A549 (cell line): Measurements from ENCODE around the gene MYH9. TPM values are rescaled to one million over a fixed set of nuclear protein-coding genes. Genes with fewer than 3 reads are reported as not detected.

ENCODE experiments used
- ATAC-seq, 2 experiments: fragments of 200-7000 bp in 1 of 2; fragments of >200 bp in 1 of 2; cut with Nextera tagmentation in 1 of 2; cut with Tn5 transposase in 1 of 2; 3 replicates each; pipeline versions ENCODE4 v1.8.0 to v1.9.1; 2018 to 2020; ENCODE audit warnings: mild to moderate bottlenecking in 1 of 2, moderate library complexity in 1 of 2
- CTCF ChIA-PET: fragments of 300-600 bp; sonication (Branson Sonifier 250); formaldehyde crosslinking; extraction: SDS; loops from one replicate; lab custom pipeline; 2021; ENCODE audit warnings: antibody characterized with exemption, inconsistent platforms; lab: Yijun Ruan, JAX
- POLR2A ChIA-PET: fragments of 350-600 bp; formaldehyde crosslinking; extraction: SDS; loops from one replicate; lab custom pipeline; 2021; ENCODE audit warnings: antibody characterized with exemption, inconsistent platforms; lab: Yijun Ruan, JAX
- DNase-seq, 2 experiments: peaks; one replicate each; pipeline versions ENCODE4 v3.0.0 to v3.0.0-alpha.2; 2011 to 2016; ENCODE audit warnings: low read depth in 1 of 2, low spot score in 1 of 2
- FAIRE-seq: peaks from 2 replicates; lab custom pipeline; 2011; peaks lifted over from hg19 to GRCh38; lab: Jason Lieb, UNC
- H3K27ac ChIP-seq, 2 experiments: fragments of >200 bp; sonication (Bioruptor Twin); formaldehyde crosslinking; 3 replicates each; pipeline ENCODE4 v1.5.1; 2016 to 2017
- H3K4me1 ChIP-seq: fragments of >200 bp; sonication (Bioruptor Twin); formaldehyde crosslinking; 3 replicates; pipeline ENCODE4 v1.6.1; 2016
- H3K4me2 ChIP-seq: fragments of >200 bp; sonication (Bioruptor Twin); formaldehyde crosslinking; 3 replicates; pipeline ENCODE4 v1.6.1; 2016
- H3K4me3 ChIP-seq: fragments of >200 bp; sonication (Bioruptor Twin); formaldehyde crosslinking; 3 replicates; pipeline ENCODE4 v1.5.1; 2016
- H3K9me3 ChIP-seq: fragments of >200 bp; sonication (Bioruptor Twin); formaldehyde crosslinking; 3 replicates; pipeline ENCODE4 v1.6.1; 2016
- BHLHE40 ChIP-seq: IDR thresholded peaks from 2 replicates; pipeline ENCODE4 v1.6.1; 2012; ENCODE audit warnings: low read depth, low read length, inconsistent platforms
- CHD2 ChIP-seq: fragments of 150-350 bp; IDR thresholded peaks from 2 replicates; pipeline ENCODE4 v1.6.1; 2014; ENCODE audit warnings: low read length; ENCODE audit not compliant: partially characterized antibody
- EHF ChIP-seq: fragments of 250-450 bp; sonication (Bioruptor Pico); IDR thresholded peaks from 2 replicates; pipeline ENCODE4 v1.5.0; 2020; ENCODE audit warnings: mild to moderate bottlenecking
- ESRRA ChIP-seq: fragments of 150-350 bp; IDR thresholded peaks from 2 replicates; pipeline ENCODE4 v1.6.1; 2014; ENCODE audit warnings: mild to moderate bottlenecking, low read length, borderline replicate concordance
- HDAC2 ChIP-seq: fragments of 200-600 bp; sonication (generic); IDR thresholded peaks from 2 replicates; pipeline ENCODE4 v1.6.1; 2016
- HOXA7 ChIP-seq: fragments of 250-450 bp; sonication (Bioruptor Pico); IDR thresholded peaks from 2 replicates; pipeline ENCODE4 v1.5.0; 2020; ENCODE audit warnings: mild to moderate bottlenecking, moderate library complexity
- KDM1A ChIP-seq: fragments of 200-600 bp; sonication (generic); IDR thresholded peaks from 2 replicates; pipeline ENCODE4 v1.6.1; 2016; ENCODE audit warnings: low read depth, mild to moderate bottlenecking
- KDM5A ChIP-seq: fragments of 200-600 bp; sonication (generic); IDR thresholded peaks from 2 replicates; pipeline ENCODE4 v1.6.1; 2016; ENCODE audit warnings: antibody characterized with exemption, mild to moderate bottlenecking
- NR3C1 ChIP-seq: fragments of >200 bp; sonication (Bioruptor Twin); formaldehyde crosslinking; IDR thresholded peaks from 3 replicates; pipeline ENCODE4 v1.6.1; 2017
- SMC3 ChIP-seq: fragments of >200 bp; sonication (Bioruptor Twin); formaldehyde crosslinking; IDR thresholded peaks from 3 replicates; pipeline ENCODE4 v1.6.1; 2018; ENCODE audit warnings: inconsistent platforms
- ZC3H11A ChIP-seq: fragments of 450-650 bp; IDR thresholded peaks from 2 replicates; pipeline ENCODE4 v1.6.1; 2014; ENCODE audit warnings: antibody characterized with exemption, mild to moderate bottlenecking
- ZNF302 ChIP-seq: fragments of 250-450 bp; sonication (Bioruptor Pico); IDR thresholded peaks from 2 replicates; pipeline ENCODE4 v1.9.0; 2021; ENCODE audit warnings: inconsistent platforms, mild to moderate bottlenecking, moderate library complexity
- WGBS: methylation state at CpG from one replicate; pipeline ENCODE4 v1.1.6; 2017; ENCODE audit errors: missing lambda C conversion rate; 5-methylcytosine and 5-hydroxymethylcytosine counted together
- polyA plus RNA-seq, 4 experiments: library from polyadenylated mRNA; depleted of rRNA in 3 of 4; stranded (reverse); fragments of >200 nt; fragmentation: RNase III in 1 of 4; extraction: RNeasy Plus Mini Kit Qiagen cat#74134 plus additional on column Dnase treatment in 1 of 4; gene quantifications; 2 replicates in 3 of 4; 3 replicates in 1 of 4; pipeline ENCODE4 v1.2.3, GENCODE V29; 2011 to 2017
- TF ChIP-seq, protein P1 (sequence below): fragments of 250-450 bp; sonication (Bioruptor Pico); IDR thresholded peaks from 2 replicates; pipeline ENCODE4 v1.5.0; 2021; ENCODE audit warnings: mild to moderate bottlenecking, moderate library complexity, borderline replicate concordance
- TF ChIP-seq, protein P2 (sequence below): fragments of 200-600 bp; sonication (generic); IDR thresholded peaks from 2 replicates; pipeline ENCODE4 v1.6.1; 2016; ENCODE audit warnings: antibody characterized with exemption, mild to moderate bottlenecking, moderate library complexity
- TF ChIP-seq, protein P3 (sequence below): fragments of >200 bp; sonication (Bioruptor Twin); formaldehyde crosslinking; IDR thresholded peaks from 3 replicates; pipeline ENCODE4 v1.6.1; 2016
- TF ChIP-seq, protein P4 (sequence below): IDR thresholded peaks from 2 replicates; pipeline ENCODE4 v1.6.1; 2012; ENCODE audit warnings: low read depth, borderline replicate concordance
- TF ChIP-seq, protein P5 (sequence below): fragments of 150-350 bp; IDR thresholded peaks from 2 replicates; pipeline ENCODE4 v1.6.1; 2014; ENCODE audit warnings: low read depth, mild to moderate bottlenecking, low read length
- TF ChIP-seq, protein P6 (sequence below): IDR thresholded peaks from 2 replicates; pipeline ENCODE4 v1.6.1; 2012

The MYH9 gene
- polyA plus RNA-seq, 2 of the 4 experiments (the other 2 are of a cell fraction): 92.1 to 158 TPM

DNA sequence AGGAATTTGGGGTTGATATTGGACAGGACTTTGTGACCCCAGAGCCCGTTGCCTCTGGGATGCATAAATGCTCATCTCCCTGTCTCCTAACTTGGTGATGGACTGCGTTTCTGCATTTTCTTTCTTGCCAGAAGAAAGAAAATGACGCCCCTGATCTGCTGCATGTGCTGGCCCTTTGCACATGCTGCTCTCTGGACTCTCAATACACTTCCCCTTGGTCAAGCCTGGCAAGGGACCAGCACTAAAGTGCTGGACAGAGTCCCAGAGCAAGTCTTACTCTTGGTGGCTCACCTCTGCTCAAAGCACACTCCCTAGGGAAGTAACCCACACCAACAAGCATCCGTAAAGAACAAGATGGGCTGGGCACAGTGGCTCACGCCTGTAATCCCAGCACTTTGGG, 40.7 kb downstream of the MYH9 start (continued):
- TF ChIP-seq KDM5A (no peak), KDM1A (no peak), SMC3 (no peak)
- TF ChIP-seq, protein P1, sequence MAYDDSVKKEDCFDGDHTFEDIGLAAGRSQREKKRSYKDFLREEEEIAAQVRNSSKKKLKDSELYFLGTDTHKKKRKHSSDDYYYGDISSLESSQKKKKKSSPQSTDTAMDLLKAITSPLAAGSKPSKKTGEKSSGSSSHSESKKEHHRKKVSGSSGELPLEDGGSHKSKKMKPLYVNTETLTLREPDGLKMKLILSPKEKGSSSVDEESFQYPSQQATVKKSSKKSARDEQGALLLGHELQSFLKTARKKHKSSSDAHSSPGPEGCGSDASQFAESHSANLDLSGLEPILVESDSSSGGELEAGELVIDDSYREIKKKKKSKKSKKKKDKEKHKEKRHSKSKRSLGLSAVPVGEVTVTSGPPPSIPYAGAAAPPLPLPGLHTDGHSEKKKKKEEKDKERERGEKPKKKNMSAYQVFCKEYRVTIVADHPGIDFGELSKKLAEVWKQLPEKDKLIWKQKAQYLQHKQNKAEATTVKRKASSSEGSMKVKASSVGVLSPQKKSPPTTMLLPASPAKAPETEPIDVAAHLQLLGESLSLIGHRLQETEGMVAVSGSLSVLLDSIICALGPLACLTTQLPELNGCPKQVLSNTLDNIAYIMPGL (CRISPR knock-in tag): no peak
- TF ChIP-seq, protein P2, sequence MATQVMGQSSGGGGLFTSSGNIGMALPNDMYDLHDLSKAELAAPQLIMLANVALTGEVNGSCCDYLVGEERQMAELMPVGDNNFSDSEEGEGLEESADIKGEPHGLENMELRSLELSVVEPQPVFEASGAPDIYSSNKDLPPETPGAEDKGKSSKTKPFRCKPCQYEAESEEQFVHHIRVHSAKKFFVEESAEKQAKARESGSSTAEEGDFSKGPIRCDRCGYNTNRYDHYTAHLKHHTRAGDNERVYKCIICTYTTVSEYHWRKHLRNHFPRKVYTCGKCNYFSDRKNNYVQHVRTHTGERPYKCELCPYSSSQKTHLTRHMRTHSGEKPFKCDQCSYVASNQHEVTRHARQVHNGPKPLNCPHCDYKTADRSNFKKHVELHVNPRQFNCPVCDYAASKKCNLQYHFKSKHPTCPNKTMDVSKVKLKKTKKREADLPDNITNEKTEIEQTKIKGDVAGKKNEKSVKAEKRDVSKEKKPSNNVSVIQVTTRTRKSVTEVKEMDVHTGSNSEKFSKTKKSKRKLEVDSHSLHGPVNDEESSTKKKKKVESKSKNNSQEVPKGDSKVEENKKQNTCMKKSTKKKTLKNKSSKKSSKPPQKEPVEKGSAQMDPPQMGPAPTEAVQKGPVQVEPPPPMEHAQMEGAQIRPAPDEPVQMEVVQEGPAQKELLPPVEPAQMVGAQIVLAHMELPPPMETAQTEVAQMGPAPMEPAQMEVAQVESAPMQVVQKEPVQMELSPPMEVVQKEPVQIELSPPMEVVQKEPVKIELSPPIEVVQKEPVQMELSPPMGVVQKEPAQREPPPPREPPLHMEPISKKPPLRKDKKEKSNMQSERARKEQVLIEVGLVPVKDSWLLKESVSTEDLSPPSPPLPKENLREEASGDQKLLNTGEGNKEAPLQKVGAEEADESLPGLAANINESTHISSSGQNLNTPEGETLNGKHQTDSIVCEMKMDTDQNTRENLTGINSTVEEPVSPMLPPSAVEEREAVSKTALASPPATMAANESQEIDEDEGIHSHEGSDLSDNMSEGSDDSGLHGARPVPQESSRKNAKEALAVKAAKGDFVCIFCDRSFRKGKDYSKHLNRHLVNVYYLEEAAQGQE: no peak

DNA sequence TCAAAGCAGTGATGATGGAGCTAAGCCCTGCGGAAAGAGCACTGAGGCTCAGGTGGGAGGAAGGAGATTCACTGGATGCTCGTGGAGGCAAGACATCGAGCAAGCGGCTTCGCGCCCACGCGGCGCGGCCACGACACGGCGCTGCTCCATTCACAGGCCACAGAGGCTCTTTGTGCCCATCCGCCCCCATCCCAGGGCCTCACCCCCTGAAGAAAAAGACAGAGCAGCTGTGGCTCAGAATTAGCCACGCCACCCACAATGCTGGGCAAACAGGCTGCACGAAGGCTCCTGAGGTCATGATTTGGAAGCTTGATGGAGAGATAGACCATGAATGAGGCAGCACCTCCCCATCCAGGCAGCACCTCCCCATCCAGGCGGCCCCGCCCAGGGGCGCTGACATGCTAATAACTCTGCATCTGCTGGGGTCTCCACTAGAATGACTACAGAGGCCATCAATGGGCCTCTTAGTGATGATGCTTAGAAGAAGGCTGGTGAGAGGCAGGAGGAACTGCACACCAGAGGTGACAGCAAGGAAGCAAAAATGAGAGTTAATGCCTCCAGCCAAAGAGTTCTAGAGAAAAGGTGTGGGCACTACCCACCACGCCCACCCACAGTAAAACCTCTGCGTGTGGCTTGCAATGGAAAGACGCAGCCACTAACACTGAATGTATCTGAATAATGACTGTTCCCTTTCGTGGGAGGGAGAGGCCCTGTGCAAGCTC, 43.5 kb downstream of the MYH9 start:
- ChIA-PET POLR2A (interaction anchor here (1.2 kb wide), 1 partner anchor 11 kb away, joined by 4 read pairs; no protein-coding TSS in a partner anchor), CTCF (interaction anchor here (0.7 to 1.8 kb wide), 2 partner anchors 11 to 126 kb away, joined by 3 to 4 read pairs; no protein-coding TSS in a partner anchor)
- Histone ChIP-seq H3K9me3 (no peaks in the 10 kb centered on the region), H3K27ac (peak overlapping the region in 1 of 2 experiments; percentile 64; a peak in 3 of 6 replicates), H3K4me2 (no peak overlapping the region), H3K4me3 (no peak overlapping the region), H3K4me1 (peaks cover 63% of the 10 kb centered on the region)
- TF ChIP-seq, protein P3, sequence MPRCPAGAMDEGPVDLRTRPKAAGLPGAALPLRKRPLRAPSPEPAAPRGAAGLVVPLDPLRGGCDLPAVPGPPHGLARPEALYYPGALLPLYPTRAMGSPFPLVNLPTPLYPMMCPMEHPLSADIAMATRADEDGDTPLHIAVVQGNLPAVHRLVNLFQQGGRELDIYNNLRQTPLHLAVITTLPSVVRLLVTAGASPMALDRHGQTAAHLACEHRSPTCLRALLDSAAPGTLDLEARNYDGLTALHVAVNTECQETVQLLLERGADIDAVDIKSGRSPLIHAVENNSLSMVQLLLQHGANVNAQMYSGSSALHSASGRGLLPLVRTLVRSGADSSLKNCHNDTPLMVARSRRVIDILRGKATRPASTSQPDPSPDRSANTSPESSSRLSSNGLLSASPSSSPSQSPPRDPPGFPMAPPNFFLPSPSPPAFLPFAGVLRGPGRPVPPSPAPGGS: no peak
- no peak for TF ChIP-seq ZC3H11A
- TF ChIP-seq NR3C1: no peak
- no peak for TF ChIP-seq EHF (CRISPR knock-in tag)
- TF ChIP-seq, protein P4, sequence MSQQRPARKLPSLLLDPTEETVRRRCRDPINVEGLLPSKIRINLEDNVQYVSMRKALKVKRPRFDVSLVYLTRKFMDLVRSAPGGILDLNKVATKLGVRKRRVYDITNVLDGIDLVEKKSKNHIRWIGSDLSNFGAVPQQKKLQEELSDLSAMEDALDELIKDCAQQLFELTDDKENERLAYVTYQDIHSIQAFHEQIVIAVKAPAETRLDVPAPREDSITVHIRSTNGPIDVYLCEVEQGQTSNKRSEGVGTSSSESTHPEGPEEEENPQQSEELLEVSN: no peak
- no peak for TF ChIP-seq ZNF302 (CRISPR knock-in tag)
- no peak for TF ChIP-seq SMC3
- no peak for TF ChIP-seq ESRRA
- TF ChIP-seq, protein P5, sequence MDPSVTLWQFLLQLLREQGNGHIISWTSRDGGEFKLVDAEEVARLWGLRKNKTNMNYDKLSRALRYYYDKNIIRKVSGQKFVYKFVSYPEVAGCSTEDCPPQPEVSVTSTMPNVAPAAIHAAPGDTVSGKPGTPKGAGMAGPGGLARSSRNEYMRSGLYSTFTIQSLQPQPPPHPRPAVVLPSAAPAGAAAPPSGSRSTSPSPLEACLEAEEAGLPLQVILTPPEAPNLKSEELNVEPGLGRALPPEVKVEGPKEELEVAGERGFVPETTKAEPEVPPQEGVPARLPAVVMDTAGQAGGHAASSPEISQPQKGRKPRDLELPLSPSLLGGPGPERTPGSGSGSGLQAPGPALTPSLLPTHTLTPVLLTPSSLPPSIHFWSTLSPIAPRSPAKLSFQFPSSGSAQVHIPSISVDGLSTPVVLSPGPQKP: no peak
- no peak for TF ChIP-seq CHD2
- TF ChIP-seq BHLHE40: no peak
- TF ChIP-seq HOXA7 (CRISPR knock-in tag): no peak
- TF ChIP-seq, protein P6, sequence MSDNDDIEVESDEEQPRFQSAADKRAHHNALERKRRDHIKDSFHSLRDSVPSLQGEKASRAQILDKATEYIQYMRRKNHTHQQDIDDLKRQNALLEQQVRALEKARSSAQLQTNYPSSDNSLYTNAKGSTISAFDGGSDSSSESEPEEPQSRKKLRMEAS: no peak
- TF ChIP-seq HDAC2: no peak
- TF ChIP-seq, protein P2: no peak
- TF ChIP-seq, protein P1 (CRISPR knock-in tag): no peak
- DNase-seq: no peak
- WGBS: 95% methylated on average over 22 of the region's 23 CpGs
- no peak for ATAC-seq
- no peak for FAIRE-seq
